Left lung (tissue), 10 donors: ENCODE results near the gene SND1. TPM values are rescaled to one million over a fixed set of nuclear protein-coding genes. Genes with fewer than 3 reads are reported as not detected.

Experiments
- ATAC-seq: fragments of 200-7000 bp; cut with Tn5 transposase; one replicate; pipeline ENCODE4 v1.9.1; 2020; ENCODE audit warnings: moderate library complexity
- DNase-seq, 4 donors: peaks; one replicate each; pipeline ENCODE4 v3.0.0-alpha.2; 2013 to 2020
- H3K27ac ChIP-seq, 2 donors: fragments of 200-600 bp; sonication (generic) in 1 of 2; one replicate each; pipeline versions ENCODE4 v1.5.0 to v1.8.0; 2020 to 2021
- H3K27me3 ChIP-seq, 2 donors: fragments of 200-600 bp; sonication (generic) in 1 of 2; one replicate each; pipeline versions ENCODE4 v1.5.0 to v1.8.0; 2020 to 2021
- H3K36me3 ChIP-seq, 2 donors: fragments of 200-600 bp; sonication (generic) in 1 of 2; one replicate each; pipeline versions ENCODE4 v1.5.0 to v1.8.0; 2020 to 2021
- H3K4me1 ChIP-seq, 2 donors: fragments of 200-600 bp; one replicate each; pipeline ENCODE4 v1.8.0; 2021
- H3K4me3 ChIP-seq, 2 donors: fragments of 200-600 bp; sonication (generic) in 1 of 2; one replicate each; pipeline versions ENCODE4 v1.5.0 to v1.8.0; 2020 to 2021; ENCODE audit warnings: mild to moderate bottlenecking in 1 of 2
- H3K9me3 ChIP-seq, 2 donors: fragments of 200-600 bp; sonication (generic) in 1 of 2; one replicate each; pipeline versions ENCODE4 v1.5.0 to v1.8.0; 2020 to 2021
- CTCF ChIP-seq, 2 donors: fragments of 200-600 bp; sonication (generic) in 1 of 2; IDR thresholded peaks; one replicate each; pipeline versions ENCODE4 v1.5.0 to v1.8.0; 2021; ENCODE audit warnings: antibody characterized with exemption in 2 of 2
- intact Hi-C, 2 donors: fragments of 100-400 bp; cut with DNase I; formaldehyde crosslinking; loops; one replicate each; pipeline versions ENCODE4 v1.11.2 to v1.14.2; 2022
- polyA plus RNA-seq, 6 donors: library from polyadenylated mRNA; unstranded; fragments of 120-200 nt; gene quantifications; one replicate each; pipeline ENCODE4 v1.2.1, GENCODE V29; 2013; ENCODE audit not compliant: insufficient read length in 6 of 6
- total RNA-seq, 2 donors: library from RNA; stranded (reverse); fragmentation: NEBNext Ultra II Directional; extraction: Animal tissue kit (Norgen Biotek cat#: 25700); gene quantifications; one replicate each; pipeline ENCODE4 v1.2.1, GENCODE V29; 2021
- donor health status: DM: no; HTN: yes; CAD: no.
- donor health status: DM: no; HTN: no; CAD: no.

Gene SND1
- total and polyA plus RNA-seq, 8 donors, result 141 to 229 (median 156) TPM

- H3K36me3 ChIP-seq, result peaks cover 0 to 83% of the 10 kb centered on the region in 2 donors
- no peak for ATAC-seq
- DNase-seq, result no peak
- no peak for TF ChIP-seq CTCF (IDR thresholded peaks at IDR 0.05)
- no peak overlapping the region for H3K27ac ChIP-seq
- H3K4me3 ChIP-seq, result no peak overlapping the region
- intact Hi-C loops, result no loop called here
- no peaks in the 10 kb centered on the region for H3K4me1 ChIP-seq
- no peaks in the 10 kb centered on the region for H3K27me3 ChIP-seq
- H3K9me3 ChIP-seq, result no peaks in the 10 kb centered on the region
These were observed 80.3 kb downstream of the SND1 start for GRCh38 chr7:127732306-127732705.

- ATAC-seq, result no peak
- no peaks in the 10 kb centered on the region for H3K4me1 ChIP-seq
- TF ChIP-seq CTCF (IDR thresholded peaks at IDR 0.05), result no peak
- peaks cover 0 to 72% of the 10 kb centered on the region in 2 donors for H3K36me3 ChIP-seq
- no peak overlapping the region for H3K4me3 ChIP-seq
- intact Hi-C loops, result no loop called here
- no peak for DNase-seq
- H3K27me3 ChIP-seq, result no peaks in the 10 kb centered on the region
- no peak overlapping the region for H3K27ac ChIP-seq
- no peaks in the 10 kb centered on the region for H3K9me3 ChIP-seq
These were observed 82.0 kb downstream of the SND1 start for GRCh38 chr7:127733986-127734385.

GRCh38 chr7:127736511-127736910, 84.5 kb downstream of the SND1 start:
- TF ChIP-seq CTCF (IDR thresholded peaks at IDR 0.05), result no peak
- no peaks in the 10 kb centered on the region for H3K27me3 ChIP-seq
- H3K27ac ChIP-seq, result no peak overlapping the region
- intact Hi-C loops, result no loop called here
- no peak overlapping the region for H3K4me3 ChIP-seq
- DNase-seq (no peak), ATAC-seq (no peak)
- H3K4me1 ChIP-seq, result no peaks in the 10 kb centered on the region
- no peaks in the 10 kb centered on the region for H3K9me3 ChIP-seq
- H3K36me3 ChIP-seq, result peaks cover 0 to 52% of the 10 kb centered on the region in 2 donors

GRCh38 chr7:127738859-127739258, 86.9 kb downstream of the SND1 start:
- DNase-seq, result no peak
- intact Hi-C loops, result no loop called here
- Histone ChIP-seq H3K4me1 (peaks cover 0 to 3% of the 10 kb centered on the region in 2 donors), H3K27ac (no peak overlapping the region), H3K27me3 (no peaks in the 10 kb centered on the region), H3K4me3 (no peak overlapping the region), H3K9me3 (no peaks in the 10 kb centered on the region), H3K36me3 (peaks cover 0 to 34% of the 10 kb centered on the region in 2 donors)
- no peak for TF ChIP-seq CTCF (IDR thresholded peaks at IDR 0.05)
- no peak for ATAC-seq

GRCh38 chr7:127741764-127742375, 89.9 kb downstream of the SND1 start:
- H3K27ac ChIP-seq, result no peak overlapping the region
- intact Hi-C loops, result no loop called here
- H3K9me3 ChIP-seq, result no peaks in the 10 kb centered on the region
- no peaks in the 10 kb centered on the region for H3K27me3 ChIP-seq
- TF ChIP-seq CTCF (IDR thresholded peaks at IDR 0.05), result no peak
- no peak for ATAC-seq
- H3K4me3 ChIP-seq, result no peak overlapping the region
- peaks cover 0 to 3% of the 10 kb centered on the region in 2 donors for H3K4me1 ChIP-seq
- DNase-seq, result no peak
- peaks cover 0 to 9% of the 10 kb centered on the region in 2 donors for H3K36me3 ChIP-seq
